ENCODE data around the gene C16orf74. TPM values are rescaled to one million over a fixed set of nuclear protein-coding genes. Genes with fewer than 3 reads are reported as not detected.

The C16orf74 gene
- total RNA-seq, 2 experiments from 2014 or later, result 2.1 to 2.9 TPM

DNA sequence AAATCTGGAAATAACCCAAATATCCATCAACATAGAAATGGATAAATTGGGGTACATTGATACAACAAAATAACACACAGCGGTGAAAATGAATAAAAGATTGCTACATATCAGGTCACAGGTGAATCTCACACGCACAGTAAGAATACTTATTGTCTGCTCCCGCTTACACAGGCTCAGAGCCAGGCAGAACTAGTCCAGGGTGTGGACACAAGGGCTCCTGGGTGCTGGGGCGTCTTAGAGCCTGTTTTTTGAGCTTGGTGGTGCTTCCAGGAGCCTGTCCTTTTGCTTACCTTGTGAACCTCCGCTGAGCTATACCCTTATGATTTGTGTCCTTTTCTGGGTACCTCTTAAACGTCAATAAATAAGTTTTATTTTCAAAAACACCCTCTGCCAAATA, 19.8 kb upstream of the C16orf74 start:
- intact Hi-C loops (cut with DNase I, micrococcal nuclease), result no loop called here
- ATAC-seq (ENCODE audit: poor library complexity), result no peak

DNA sequence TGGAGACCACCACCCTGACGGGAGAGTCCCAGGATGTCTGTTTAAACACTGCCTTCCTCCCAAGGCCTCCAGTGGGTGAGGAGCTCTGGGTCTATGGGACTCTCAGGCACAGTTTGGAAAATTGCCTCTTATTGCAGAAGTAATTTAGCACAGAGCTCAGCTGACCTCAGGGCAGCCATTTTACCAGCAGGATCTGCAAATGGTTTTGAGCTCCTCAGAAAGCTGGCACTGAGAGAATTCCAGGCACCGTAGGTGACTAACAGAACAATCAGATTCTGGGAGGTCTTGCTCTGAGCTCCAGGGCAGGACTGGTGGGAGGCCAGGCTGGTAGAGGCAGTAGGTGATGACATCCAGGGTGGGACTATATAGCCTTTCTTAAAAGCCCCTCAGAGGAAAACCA, 17.3 kb upstream of the C16orf74 start:
- Mint-ChIP-seq H3K27ac (no peak overlapping the region), H3K27me3 (no peaks in the 10 kb centered on the region), H3K9me3 (no peaks in the 10 kb centered on the region), H3K4me3 (no peak overlapping the region), H3K4me1 (ENCODE audit: low read depth) (no peaks in the 10 kb centered on the region), H3K36me3 (ENCODE audit: low read depth) (peaks cover 8% of the 10 kb centered on the region)
- ChIA-PET POLR2A (no interaction called here), CTCF (no interaction called here)
- Histone ChIP-seq H3K4me3 (ENCODE audit: low read length) (no peak overlapping the region), H3K4me1 (ENCODE audit: insufficient read depth, low read length) (no peaks in the 10 kb centered on the region), H3K27me3 (ENCODE audit: control insufficient read depth in 1 of 2, insufficient read depth in 2 of 2, low read length in 2 of 2) (no peaks in the 10 kb centered on the region), H3K27ac (ENCODE audit: low read depth in 1 of 2, low read length in 2 of 2) (no peak overlapping the region), H3K9me3 (ENCODE audit: control insufficient read depth in 1 of 2, insufficient read depth in 1 of 2, low read length in 2 of 2) (no peaks in the 10 kb centered on the region), H3K36me3 (ENCODE audit: insufficient read depth, low read length) (peaks cover 4% of the 10 kb centered on the region)
- intact Hi-C loops (cut with DNase I, micrococcal nuclease), result no loop called here
- TF ChIP-seq, protein P1, sequence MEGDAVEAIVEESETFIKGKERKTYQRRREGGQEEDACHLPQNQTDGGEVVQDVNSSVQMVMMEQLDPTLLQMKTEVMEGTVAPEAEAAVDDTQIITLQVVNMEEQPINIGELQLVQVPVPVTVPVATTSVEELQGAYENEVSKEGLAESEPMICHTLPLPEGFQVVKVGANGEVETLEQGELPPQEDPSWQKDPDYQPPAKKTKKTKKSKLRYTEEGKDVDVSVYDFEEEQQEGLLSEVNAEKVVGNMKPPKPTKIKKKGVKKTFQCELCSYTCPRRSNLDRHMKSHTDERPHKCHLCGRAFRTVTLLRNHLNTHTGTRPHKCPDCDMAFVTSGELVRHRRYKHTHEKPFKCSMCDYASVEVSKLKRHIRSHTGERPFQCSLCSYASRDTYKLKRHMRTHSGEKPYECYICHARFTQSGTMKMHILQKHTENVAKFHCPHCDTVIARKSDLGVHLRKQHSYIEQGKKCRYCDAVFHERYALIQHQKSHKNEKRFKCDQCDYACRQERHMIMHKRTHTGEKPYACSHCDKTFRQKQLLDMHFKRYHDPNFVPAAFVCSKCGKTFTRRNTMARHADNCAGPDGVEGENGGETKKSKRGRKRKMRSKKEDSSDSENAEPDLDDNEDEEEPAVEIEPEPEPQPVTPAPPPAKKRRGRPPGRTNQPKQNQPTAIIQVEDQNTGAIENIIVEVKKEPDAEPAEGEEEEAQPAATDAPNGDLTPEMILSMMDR (IDR thresholded peaks at IDR 0.05), result no peak
- ATAC-seq (ENCODE audit: poor library complexity) (no peak), DNase-seq (no peak)

More for the DNA sequence above, 19.8 kb upstream of the C16orf74 start:
- H3K27ac Mint-ChIP-seq, result no peak overlapping the region
- no peak overlapping the region for H3K4me3 Mint-ChIP-seq
- peaks cover 4% of the 10 kb centered on the region for H3K36me3 ChIP-seq (ENCODE audit: insufficient read depth, low read length)
- H3K27me3 Mint-ChIP-seq, result no peaks in the 10 kb centered on the region
- DNase-seq, result no peak
- H3K27ac ChIP-seq (ENCODE audit: low read depth in 1 of 2, low read length in 2 of 2), result no peak overlapping the region
- no peaks in the 10 kb centered on the region for H3K9me3 ChIP-seq (ENCODE audit: control insufficient read depth in 1 of 2, insufficient read depth in 1 of 2, low read length in 2 of 2)
- no peaks in the 10 kb centered on the region for H3K4me1 ChIP-seq (ENCODE audit: insufficient read depth, low read length)
- no peaks in the 10 kb centered on the region for H3K4me1 Mint-ChIP-seq (ENCODE audit: low read depth)
- CTCF ChIA-PET, result no interaction called here
- no peaks in the 10 kb centered on the region for H3K9me3 Mint-ChIP-seq
- no peak overlapping the region for H3K4me3 ChIP-seq (ENCODE audit: low read length)
- POLR2A ChIA-PET, result no interaction called here
- TF ChIP-seq, protein P1 (IDR thresholded peaks at IDR 0.05), result no peak
- peaks cover 14% of the 10 kb centered on the region for H3K36me3 Mint-ChIP-seq (ENCODE audit: low read depth)
- no peaks in the 10 kb centered on the region for H3K27me3 ChIP-seq (ENCODE audit: control insufficient read depth in 1 of 2, insufficient read depth in 2 of 2, low read length in 2 of 2)

DNA sequence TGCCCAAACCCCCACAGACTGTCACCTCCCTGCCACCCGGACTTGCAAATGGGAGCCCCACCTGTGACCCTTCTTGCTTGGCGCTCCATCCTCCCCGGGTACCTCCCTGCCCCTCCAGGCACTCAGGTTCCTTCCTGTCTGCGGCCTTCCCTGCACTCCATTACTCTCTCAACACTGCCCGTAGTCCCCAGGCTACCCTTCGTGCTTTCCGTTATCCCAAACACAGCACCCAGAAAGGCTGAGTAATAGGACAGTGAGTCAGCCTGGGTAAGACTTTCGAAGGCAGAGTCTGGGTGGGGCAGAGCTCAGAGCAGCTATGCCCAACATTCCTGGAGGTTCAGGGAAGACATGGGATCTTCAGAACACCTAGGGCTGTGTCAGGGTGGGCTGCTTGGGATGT, 16.6 kb upstream of the C16orf74 start:
- DNase-seq (no peak), ATAC-seq (ENCODE audit: poor library complexity) (no peak)
- H3K27ac ChIP-seq (ENCODE audit: low read depth in 1 of 2, low read length in 2 of 2), result no peak overlapping the region
- H3K9me3 Mint-ChIP-seq, result no peaks in the 10 kb centered on the region
- intact Hi-C loops (cut with DNase I, micrococcal nuclease), result no loop called here
- H3K27ac Mint-ChIP-seq, result no peak overlapping the region
- no peaks in the 10 kb centered on the region for H3K4me1 Mint-ChIP-seq (ENCODE audit: low read depth)
- ChIA-PET CTCF (no interaction called here), POLR2A (no interaction called here)
- no peaks in the 10 kb centered on the region for H3K9me3 ChIP-seq (ENCODE audit: control insufficient read depth in 1 of 2, insufficient read depth in 1 of 2, low read length in 2 of 2)
- peaks cover 4% of the 10 kb centered on the region for H3K36me3 ChIP-seq (ENCODE audit: insufficient read depth, low read length)
- no peak overlapping the region for H3K4me3 Mint-ChIP-seq
- H3K27me3 ChIP-seq (ENCODE audit: control insufficient read depth in 1 of 2, insufficient read depth in 2 of 2, low read length in 2 of 2), result no peaks in the 10 kb centered on the region
- no peaks in the 10 kb centered on the region for H3K27me3 Mint-ChIP-seq
- H3K36me3 Mint-ChIP-seq (ENCODE audit: low read depth), result peaks cover 8% of the 10 kb centered on the region
- no peak overlapping the region for H3K4me3 ChIP-seq (ENCODE audit: low read length)
- H3K4me1 ChIP-seq (ENCODE audit: insufficient read depth, low read length), result no peaks in the 10 kb centered on the region
- TF ChIP-seq, protein P1 (IDR thresholded peaks at IDR 0.05), result no peak
